Mammary epithelial cell (primary cell): ENCODE data around the gene TRIM32.

ENCODE experiments used
- EZH2 ChIP-seq: IDR thresholded peaks from 2 replicates; pipeline ENCODE4 v1.6.1; 2012; ENCODE audit warnings: low read length, inconsistent platforms, borderline replicate concordance
- TF ChIP-seq, protein P1 (sequence below), 2 donors: IDR thresholded peaks in 1 of 2; conservative IDR thresholded peaks in 1 of 2; 2 replicates each; pipeline ENCODE4 v1.5.1; 2011 to 2012; ENCODE audit warnings: inconsistent platforms in 2 of 2, low read length in 2 of 2, mild to moderate bottlenecking in 2 of 2, control low read depth in 1 of 2, low read depth in 1 of 2; ENCODE audit not compliant: insufficient read depth in 1 of 2; ENCODE audit errors: extremely low read depth in 1 of 2

DNA sequence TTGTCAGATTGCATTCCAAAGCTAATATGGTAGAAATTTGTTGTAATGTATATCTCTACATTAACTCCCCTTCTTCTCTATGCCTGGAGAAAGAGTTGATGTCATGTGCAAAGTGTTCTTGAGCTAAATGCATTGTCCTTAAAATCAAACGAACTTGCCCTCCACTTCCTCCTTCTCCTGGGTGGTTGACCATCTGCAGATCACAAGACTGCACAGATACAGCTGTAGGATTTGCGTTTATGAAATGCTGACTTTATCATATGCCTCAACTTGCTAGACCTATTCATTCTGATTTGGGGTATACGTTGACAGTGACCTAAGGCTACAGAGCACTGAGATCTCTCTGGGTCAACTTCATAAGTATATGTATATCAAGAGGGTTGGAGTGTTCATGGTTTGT is 8.3 kb downstream of the TRIM32 start:
- TF ChIP-seq, protein P1, sequence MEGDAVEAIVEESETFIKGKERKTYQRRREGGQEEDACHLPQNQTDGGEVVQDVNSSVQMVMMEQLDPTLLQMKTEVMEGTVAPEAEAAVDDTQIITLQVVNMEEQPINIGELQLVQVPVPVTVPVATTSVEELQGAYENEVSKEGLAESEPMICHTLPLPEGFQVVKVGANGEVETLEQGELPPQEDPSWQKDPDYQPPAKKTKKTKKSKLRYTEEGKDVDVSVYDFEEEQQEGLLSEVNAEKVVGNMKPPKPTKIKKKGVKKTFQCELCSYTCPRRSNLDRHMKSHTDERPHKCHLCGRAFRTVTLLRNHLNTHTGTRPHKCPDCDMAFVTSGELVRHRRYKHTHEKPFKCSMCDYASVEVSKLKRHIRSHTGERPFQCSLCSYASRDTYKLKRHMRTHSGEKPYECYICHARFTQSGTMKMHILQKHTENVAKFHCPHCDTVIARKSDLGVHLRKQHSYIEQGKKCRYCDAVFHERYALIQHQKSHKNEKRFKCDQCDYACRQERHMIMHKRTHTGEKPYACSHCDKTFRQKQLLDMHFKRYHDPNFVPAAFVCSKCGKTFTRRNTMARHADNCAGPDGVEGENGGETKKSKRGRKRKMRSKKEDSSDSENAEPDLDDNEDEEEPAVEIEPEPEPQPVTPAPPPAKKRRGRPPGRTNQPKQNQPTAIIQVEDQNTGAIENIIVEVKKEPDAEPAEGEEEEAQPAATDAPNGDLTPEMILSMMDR (conservative IDR thresholded peaks at IDR 0.05 in 1 of 2, IDR thresholded peaks at IDR 0.05 in 1 of 2; ENCODE audit: extremely low read depth in 1 of 2, insufficient read depth in 1 of 2, low read depth in 1 of 2, low read length in 2 of 2), result no peak
- no peak for TF ChIP-seq EZH2
